G401.6 (cell line): Measurements from ENCODE around the gene LYRM9.
"Not testable (repeated sequence)": the region's sequence is repeated elsewhere in the genome, so short reads cannot be mapped to it uniquely, and the experiment has no call there.

Experiments
- FAIRE-seq: peaks from 2 replicates; lab custom pipeline; 2012; peaks lifted over from hg19 to GRCh38; lab: Jason Lieb, UNC

Gene LYRM9

GRCh38 chr17:27892866-27893769 lies at the start of gene LYRM9:
TSS of gene LYRM9 (minus strand) at chr17:27893365. CDS start at chr17:27882694, 10,671 bp downstream.
- FAIRE-seq, result no peak

- FAIRE-seq, result no peak
These were observed 47.6 kb upstream of the LYRM9 start for GRCh38 chr17:27940503-27941428.

GRCh38 chr17:27939474-27940465 lies 46.6 kb upstream of the LYRM9 start:
- no peak for FAIRE-seq

GRCh38 chr17:27938864-27939263 lies 45.7 kb upstream of the LYRM9 start:
- FAIRE-seq, result no peak

GRCh38 chr17:27938241-27938640 lies 45.1 kb upstream of the LYRM9 start:
- no peak for FAIRE-seq

GRCh38 chr17:27937025-27937546 lies 43.9 kb upstream of the LYRM9 start:
- FAIRE-seq, result no peak

GRCh38 chr17:27930000-27930399 lies 36.8 kb upstream of the LYRM9 start:
- FAIRE-seq, result no peak

- FAIRE-seq, result no peak
These were observed 35.4 kb upstream of the LYRM9 start for GRCh38 chr17:27928587-27928986.

- no peak for FAIRE-seq
These were observed 34.6 kb upstream of the LYRM9 start for GRCh38 chr17:27927781-27928180.

- no peak for FAIRE-seq
These were observed 28.4 kb upstream of the LYRM9 start for GRCh38 chr17:27921599-27921998.

GRCh38 chr17:27921077-27921476 lies 27.9 kb upstream of the LYRM9 start:
- FAIRE-seq, result no peak

- no peak for FAIRE-seq
These were observed 27.4 kb upstream of the LYRM9 start for GRCh38 chr17:27920569-27920968.

- FAIRE-seq, result no peak
These were observed 25.9 kb upstream of the LYRM9 start for GRCh38 chr17:27919079-27919478.

GRCh38 chr17:27918498-27918897 lies 25.3 kb upstream of the LYRM9 start:
- no peak for FAIRE-seq

GRCh38 chr17:27917000-27917399 lies 23.8 kb upstream of the LYRM9 start:
- no peak for FAIRE-seq

- no peak for FAIRE-seq
These were observed 22.5 kb upstream of the LYRM9 start for GRCh38 chr17:27915709-27916108.

- FAIRE-seq, result no peak
These were observed 21.2 kb upstream of the LYRM9 start for GRCh38 chr17:27914382-27914781.

GRCh38 chr17:27912964-27913363 lies 19.8 kb upstream of the LYRM9 start:
- no peak for FAIRE-seq

- not testable (repeated sequence) for FAIRE-seq
These were observed 19.1 kb upstream of the LYRM9 start for GRCh38 chr17:27912299-27912698.

- no peak for FAIRE-seq
These were observed 14.9 kb upstream of the LYRM9 start for GRCh38 chr17:27907976-27908558.

- FAIRE-seq, result no peak
These were observed 13.5 kb upstream of the LYRM9 start for GRCh38 chr17:27906623-27907022.
